WTC11 (cell line): ENCODE data around the gene RSPRY1. TPM values are rescaled to one million over a fixed set of nuclear protein-coding genes. Genes with fewer than 3 reads are reported as not detected.

ENCODE experiments used
- ATAC-seq: fragments of 200-7000 bp; cut with Tn5 transposase; 2 replicates; pipeline ENCODE4 v1.10.0; 2021; ENCODE audit warnings: mild to moderate bottlenecking, moderate library complexity
- CTCF ChIA-PET: fragments of 300-600 bp; sonication (Branson Sonifier 250); formaldehyde crosslinking; loops from one replicate; lab custom pipeline; 2021; ENCODE audit warnings: antibody characterized with exemption; lab: Charles Lee
- POLR2A ChIA-PET: fragments of 350-600 bp; sonication (Branson Sonifier 250); formaldehyde crosslinking; loops from one replicate; lab custom pipeline; 2021; ENCODE audit warnings: antibody characterized with exemption; lab: Charles Lee
- DNase-seq: peaks from one replicate; pipeline ENCODE4 v3.0.0; 2021; ENCODE audit warnings: low spot score
- H3K27ac Mint-ChIP-seq: 2 replicates; pipeline ENCODE4 v1.8.0; 2021; ENCODE audit warnings: mixed read lengths
- H3K27me3 Mint-ChIP-seq: 2 replicates; pipeline ENCODE4 v1.8.0; 2021; ENCODE audit warnings: low read depth, mild to moderate bottlenecking, moderate library complexity, mixed read lengths
- H3K36me3 Mint-ChIP-seq: 2 replicates; pipeline ENCODE4 v1.8.0; 2021; ENCODE audit warnings: mixed read lengths
- H3K4me1 Mint-ChIP-seq: 2 replicates; pipeline ENCODE4 v1.8.0; 2022; ENCODE audit warnings: mixed read lengths
- H3K4me3 Mint-ChIP-seq: 2 replicates; pipeline ENCODE4 v1.8.0; 2021; ENCODE audit warnings: mild to moderate bottlenecking, moderate library complexity, mixed read lengths
- H3K9me3 Mint-ChIP-seq: 2 replicates; pipeline ENCODE4 v1.8.0; 2021; ENCODE audit warnings: mixed read lengths
- ATF1 ChIP-seq: sonication (generic); formaldehyde crosslinking; IDR thresholded peaks from 2 replicates; pipeline ENCODE4 v1.8.1; 2023; ENCODE audit warnings: mild to moderate bottlenecking, moderate library complexity, missing genetic modification reagents
- CREB1 ChIP-seq: sonication (generic); formaldehyde crosslinking; IDR thresholded peaks from 2 replicates; pipeline ENCODE4 v1.8.0; 2023; ENCODE audit warnings: mild to moderate bottlenecking, missing genetic modification reagents
- CTCF ChIP-seq: fragments of 200-600 bp; IDR thresholded peaks from 2 replicates; pipeline ENCODE4 v1.8.0; 2022; ENCODE audit warnings: antibody characterized with exemption
- EMX1 ChIP-seq: fragments of 250-450 bp; sonication (Bioruptor Pico); IDR thresholded peaks from 2 replicates; pipeline ENCODE4 v1.8.0; 2021; ENCODE audit warnings: mild to moderate bottlenecking
- FOXJ3 ChIP-seq: sonication (generic); formaldehyde crosslinking; IDR thresholded peaks from 2 replicates; pipeline ENCODE4 v1.9.0; 2021; ENCODE audit warnings: missing genetic modification reagents, mild to moderate bottlenecking, borderline replicate concordance
- GTF2I ChIP-seq: fragments of 250-450 bp; sonication (Bioruptor Pico); conservative IDR thresholded peaks from 2 replicates; pipeline ENCODE4 v1.4.0; 2021; ENCODE audit warnings: mild to moderate bottlenecking
- JAZF1 ChIP-seq: fragments of 250-450 bp; sonication (Bioruptor Pico); IDR thresholded peaks from 2 replicates; pipeline ENCODE4 v1.9.0; 2021; ENCODE audit warnings: moderate library complexity, mild to moderate bottlenecking, inconsistent platforms
- JUN ChIP-seq: sonication (generic); formaldehyde crosslinking; IDR thresholded peaks from 2 replicates; pipeline ENCODE4 v1.8.0; 2023; ENCODE audit warnings: mild to moderate bottlenecking, missing genetic modification reagents
- MAX ChIP-seq: sonication (generic); formaldehyde crosslinking; IDR thresholded peaks from 2 replicates; pipeline ENCODE4 v1.8.0; 2022; ENCODE audit warnings: mild to moderate bottlenecking, missing genetic modification reagents
- MLX ChIP-seq: sonication (generic); formaldehyde crosslinking; IDR thresholded peaks from 2 replicates; pipeline ENCODE4 v1.8.1; 2023; ENCODE audit warnings: mild to moderate bottlenecking, missing genetic modification reagents, moderate library complexity
- NFATC4 ChIP-seq: fragments of 250-450 bp; sonication (Bioruptor Pico); IDR thresholded peaks from 2 replicates; pipeline ENCODE4 v1.9.0; 2021; ENCODE audit warnings: mild to moderate bottlenecking
- NFE2L1 ChIP-seq: sonication (generic); formaldehyde crosslinking; IDR thresholded peaks from 2 replicates; pipeline ENCODE4 v1.8.1; 2023; ENCODE audit warnings: missing genetic modification reagents
- NR2C2 ChIP-seq: sonication (generic); formaldehyde crosslinking; IDR thresholded peaks from 2 replicates; pipeline ENCODE4 v1.8.0; 2022; ENCODE audit warnings: mild to moderate bottlenecking, missing genetic modification reagents
- SP1 ChIP-seq: sonication (generic); formaldehyde crosslinking; conservative IDR thresholded peaks from 2 replicates; pipeline ENCODE4 v1.8.1; 2022; ENCODE audit warnings: missing genetic modification reagents
- TEAD4 ChIP-seq: sonication (generic); formaldehyde crosslinking; IDR thresholded peaks from 2 replicates; pipeline ENCODE4 v1.8.0; 2022; ENCODE audit warnings: mild to moderate bottlenecking, missing genetic modification reagents
- TP53 ChIP-seq: sonication (generic); formaldehyde crosslinking; IDR thresholded peaks from 2 replicates; pipeline ENCODE4 v1.8.1; 2023; ENCODE audit warnings: mild to moderate bottlenecking, missing genetic modification reagents
- USF1 ChIP-seq: sonication (generic); formaldehyde crosslinking; IDR thresholded peaks from 2 replicates; pipeline ENCODE4 v1.8.0; 2022; ENCODE audit warnings: mild to moderate bottlenecking, missing genetic modification reagents
- ZBTB21 ChIP-seq: sonication (generic); formaldehyde crosslinking; IDR thresholded peaks from 2 replicates; pipeline ENCODE4 v1.8.1; 2023; ENCODE audit warnings: mild to moderate bottlenecking, missing genetic modification reagents, borderline replicate concordance
- ZMAT4 ChIP-seq: fragments of 250-450 bp; sonication (Bioruptor Pico); IDR thresholded peaks from 2 replicates; pipeline ENCODE4 v1.9.0; 2021; ENCODE audit warnings: mild to moderate bottlenecking
- ZNF317 ChIP-seq: sonication (generic); formaldehyde crosslinking; IDR thresholded peaks from 2 replicates; pipeline ENCODE4 v1.8.1; 2023; ENCODE audit warnings: low read depth, mild to moderate bottlenecking, moderate library complexity, missing genetic modification reagents, borderline replicate concordance
- ZNF425 ChIP-seq: fragments of 250-450 bp; sonication (Bioruptor Pico); conservative IDR thresholded peaks from 2 replicates; pipeline ENCODE4 v1.9.0; 2021; ENCODE audit warnings: mild to moderate bottlenecking
- ZNF671 ChIP-seq: fragments of 250-450 bp; sonication (Bioruptor Pico); IDR thresholded peaks from 2 replicates; pipeline ENCODE4 v1.8.0; 2021; ENCODE audit warnings: mild to moderate bottlenecking
- total RNA-seq: library from RNA; stranded (reverse); gene quantifications from 3 replicates; pipeline ENCODE4 v1.2.3, GENCODE V29; 2021

The RSPRY1 gene
- total RNA-seq, 1 experiment from 2014 or later: 26.8 TPM

- TF ChIP-seq ZMAT4 (no peak), SP1 (CRISPR knock-in tag) (no peak), TEAD4 (CRISPR knock-in tag) (no peak), ATF1 (CRISPR knock-in tag) (no peak), ZNF317 (CRISPR knock-in tag) (no peak)
These were observed 56.5 kb downstream of the RSPRY1 start (continued) for GRCh38 chr16:57242650-57243049.

GRCh38 chr16:57244463-57244766 is 58.3 kb downstream of the RSPRY1 start:
- POLR2A ChIA-PET: interaction anchor here (0.9 kb wide), 1 partner anchor 12 kb away, joined by 3 read pairs; no protein-coding TSS in a partner anchor
- DNase-seq (no peak), ATAC-seq (peak; percentile 16)
- Mint-ChIP-seq H3K27me3 (no peaks in the 10 kb centered on the region; the same call in 1 of the 2 replicates), H3K27ac (peak overlapping the region; percentile 97), H3K9me3 (no peaks in the 10 kb centered on the region), H3K4me3 (peak overlapping the region; percentile 91), H3K36me3 (0 out of 2 replicates have a peak, but pooled peaks cover under 1% of the 10 kb centered on the region), H3K4me1 (peaks cover 12% of the 10 kb centered on the region)
- TF ChIP-seq ZNF425 (CRISPR knock-in tag) (no peak), NFATC4 (no peak), GTF2I (CRISPR knock-in tag) (no peak), JAZF1 (no peak), ZNF671 (CRISPR knock-in tag) (no peak), TEAD4 (CRISPR knock-in tag) (no peak), USF1 (no peak), TP53 (no peak), JUN (CRISPR knock-in tag) (no peak), CTCF (no peak), CREB1 (CRISPR knock-in tag) (no peak), MLX (no peak), NR2C2 (CRISPR knock-in tag) (no peak), NFE2L1 (no peak)
- CTCF ChIA-PET: interaction anchor here (0.8 to 1.6 kb wide), 4 partner anchors 56 to 173 kb away, joined by 3 to 6 read pairs (median 4); partner anchors contain the start of gene CPNE2

GRCh38 chr16:57244767-57245471 is 58.8 kb downstream of the RSPRY1 start, which contains the start of gene ARL2BP:
ARL2BP (plus strand) TSS chr16:57245259; CDS start chr16:57245368, 109 bp downstream.
- peak; percentile 96 for ATAC-seq
- peak; percentile 99 for DNase-seq
- Mint-ChIP-seq H3K9me3 (no peaks in the 10 kb centered on the region), H3K4me3 (peak within 1 kb of the TSS; percentile 91), H3K27me3 (no peaks in the 10 kb centered on the region; the same call in 1 of the 2 replicates), H3K27ac (peak within 1 kb of the TSS; percentile 97), H3K4me1 (peaks cover 12% of the 10 kb centered on the region), H3K36me3 (no peaks in the 10 kb centered on the region)
- POLR2A ChIA-PET: interaction anchor here (0.6 to 1.3 kb wide), 5 partner anchors 11 to 173 kb away, joined by 3 to 5 read pairs (median 3); no protein-coding TSS in a partner anchor
- CTCF ChIA-PET: interaction anchor here (0.6 to 1.6 kb wide), 11 partner anchors 16 to 531 kb away, joined by 3 to 6 read pairs (median 3); partner anchors contain the start of genes CPNE2 and PLLP
- TF ChIP-seq SP1 (CRISPR knock-in tag) (peak; percentile 84), ZNF425 (CRISPR knock-in tag) (no peak), FOXJ3 (CRISPR knock-in tag) (no peak), EMX1 (CRISPR knock-in tag) (no peak), MAX (CRISPR knock-in tag) (peak; percentile 57; the same call in 1 of the 2 replicates), ZBTB21 (CRISPR knock-in tag) (peak; percentile 72)
